K562 (cell line): Measurements from ENCODE around the gene TCF12.

ENCODE experiments used
- CCAR2 ChIP-seq: fragments of 200-400 bp; formaldehyde crosslinking; IDR thresholded peaks from 2 replicates; pipeline ENCODE4 v1.6.1; 2017; ENCODE audit warnings: mild to moderate bottlenecking, low read depth, low read length
- FOXM1 ChIP-seq, 2 experiments: fragments of 450-650 bp in 1 of 2; sonication (generic) in 1 of 2; formaldehyde crosslinking in 1 of 2; IDR thresholded peaks; 2 replicates each; pipeline versions ENCODE4 v1.6.1 to v1.9.0; 2017 to 2022; ENCODE audit warnings: low read depth in 2 of 2, mild to moderate bottlenecking in 2 of 2, missing genetic modification reagents in 1 of 2, moderate library complexity in 1 of 2
- MAZ ChIP-seq, 2 experiments: fragments of 450-650 bp in 1 of 2; sonication (generic) in 1 of 2; formaldehyde crosslinking; IDR thresholded peaks in 1 of 2; conservative IDR thresholded peaks in 1 of 2; 2 replicates each; pipeline versions ENCODE4 v1.4.0 to v1.5.0; 2020; ENCODE audit warnings: mild to moderate bottlenecking in 1 of 2, missing genetic modification reagents in 1 of 2
- NFATC3 ChIP-seq: fragments of 450-650 bp; IDR thresholded peaks from 2 replicates; pipeline ENCODE4 v1.6.1; 2017; ENCODE audit warnings: mild to moderate bottlenecking
- POLR2AphosphoS5 ChIP-seq: IDR thresholded peaks from 2 replicates; pipeline ENCODE4 v1.6.1; 2011; ENCODE audit warnings: mild to moderate bottlenecking, low read depth, low read length, moderate library complexity; ENCODE audit not compliant: control insufficient read depth, insufficient read depth
- SAFB2 ChIP-seq: fragments of 200-400 bp; formaldehyde crosslinking; IDR thresholded peaks from 2 replicates; pipeline ENCODE4 v1.6.1; 2018; ENCODE audit warnings: borderline replicate concordance, low read length, low read depth, moderate library complexity; ENCODE audit not compliant: severe bottlenecking
- SREBF2 ChIP-seq: sonication (generic); formaldehyde crosslinking; IDR thresholded peaks from 2 replicates; pipeline ENCODE4 v1.4.0; 2020; ENCODE audit warnings: mild to moderate bottlenecking, missing genetic modification reagents
- TF ChIP-seq, protein P1 (sequence below): fragments of 450-650 bp; IDR thresholded peaks from 2 replicates; pipeline ENCODE4 v1.6.1; 2016
- TF ChIP-seq, protein P2 (sequence below): fragments of 250-450 bp; sonication (Bioruptor Pico); IDR thresholded peaks from 2 replicates; pipeline ENCODE4 v1.8.0; 2022; ENCODE audit warnings: inconsistent platforms
- TF ChIP-seq, protein P3 (sequence below): sonication (generic); formaldehyde crosslinking; IDR thresholded peaks from 2 replicates; pipeline ENCODE4 v1.8.1; 2022; ENCODE audit warnings: missing genetic modification reagents

DNA sequence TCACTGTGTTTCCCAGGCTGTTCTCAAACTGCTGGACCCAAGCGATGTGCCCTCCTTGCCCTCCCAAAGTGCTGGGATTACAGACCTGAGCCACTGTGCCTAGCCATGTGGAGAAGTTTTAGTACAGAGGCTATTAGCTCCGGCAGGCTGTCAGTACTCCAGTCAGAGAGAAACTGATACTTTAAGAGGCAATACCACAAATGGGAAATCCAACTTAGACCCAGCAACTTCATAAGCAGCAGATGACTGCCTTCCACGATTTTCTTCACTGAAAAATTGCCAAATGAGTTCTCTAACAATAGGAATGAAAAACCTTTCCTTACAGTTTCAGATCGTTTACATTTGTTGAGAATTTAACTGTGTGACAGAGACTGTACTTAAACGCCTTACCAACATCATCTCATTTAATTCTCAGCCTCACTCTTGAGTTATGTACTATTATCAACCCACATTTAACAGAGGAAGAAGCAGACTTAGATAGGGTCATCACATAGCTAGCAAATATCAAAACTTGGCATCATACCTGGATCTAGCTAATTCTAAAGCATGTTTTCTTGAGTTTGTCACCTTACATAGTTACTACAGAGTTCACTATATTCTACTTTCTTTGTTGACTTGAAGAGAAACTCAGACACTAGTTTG lies 127.4 kb downstream of the TCF12 start:
- TF ChIP-seq NFATC3 (no peak), SAFB2 (no peak), POLR2AphosphoS5 (no peak), CCAR2 (no peak), SREBF2 (CRISPR knock-in tag) (no peak), MAZ (CRISPR knock-in tag; conservative IDR thresholded peaks at IDR 0.05 in 1 of 2, IDR thresholded peaks at IDR 0.05 in 1 of 2) (no peak), FOXM1 (IDR thresholded peaks at IDR 0.05; ENCODE audit: low read depth) (no peak), FOXM1 (CRISPR knock-in tag; IDR thresholded peaks at IDR 0.05; ENCODE audit: low read depth) (no peak)
- TF ChIP-seq, protein P1, sequence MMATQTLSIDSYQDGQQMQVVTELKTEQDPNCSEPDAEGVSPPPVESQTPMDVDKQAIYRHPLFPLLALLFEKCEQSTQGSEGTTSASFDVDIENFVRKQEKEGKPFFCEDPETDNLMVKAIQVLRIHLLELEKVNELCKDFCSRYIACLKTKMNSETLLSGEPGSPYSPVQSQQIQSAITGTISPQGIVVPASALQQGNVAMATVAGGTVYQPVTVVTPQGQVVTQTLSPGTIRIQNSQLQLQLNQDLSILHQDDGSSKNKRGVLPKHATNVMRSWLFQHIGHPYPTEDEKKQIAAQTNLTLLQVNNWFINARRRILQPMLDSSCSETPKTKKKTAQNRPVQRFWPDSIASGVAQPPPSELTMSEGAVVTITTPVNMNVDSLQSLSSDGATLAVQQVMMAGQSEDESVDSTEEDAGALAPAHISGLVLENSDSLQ = no peak
- TF ChIP-seq, protein P2, sequence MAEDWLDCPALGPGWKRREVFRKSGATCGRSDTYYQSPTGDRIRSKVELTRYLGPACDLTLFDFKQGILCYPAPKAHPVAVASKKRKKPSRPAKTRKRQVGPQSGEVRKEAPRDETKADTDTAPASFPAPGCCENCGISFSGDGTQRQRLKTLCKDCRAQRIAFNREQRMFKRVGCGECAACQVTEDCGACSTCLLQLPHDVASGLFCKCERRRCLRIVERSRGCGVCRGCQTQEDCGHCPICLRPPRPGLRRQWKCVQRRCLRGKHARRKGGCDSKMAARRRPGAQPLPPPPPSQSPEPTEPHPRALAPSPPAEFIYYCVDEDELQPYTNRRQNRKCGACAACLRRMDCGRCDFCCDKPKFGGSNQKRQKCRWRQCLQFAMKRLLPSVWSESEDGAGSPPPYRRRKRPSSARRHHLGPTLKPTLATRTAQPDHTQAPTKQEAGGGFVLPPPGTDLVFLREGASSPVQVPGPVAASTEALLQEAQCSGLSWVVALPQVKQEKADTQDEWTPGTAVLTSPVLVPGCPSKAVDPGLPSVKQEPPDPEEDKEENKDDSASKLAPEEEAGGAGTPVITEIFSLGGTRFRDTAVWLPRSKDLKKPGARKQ = no peak
- TF ChIP-seq, protein P3, sequence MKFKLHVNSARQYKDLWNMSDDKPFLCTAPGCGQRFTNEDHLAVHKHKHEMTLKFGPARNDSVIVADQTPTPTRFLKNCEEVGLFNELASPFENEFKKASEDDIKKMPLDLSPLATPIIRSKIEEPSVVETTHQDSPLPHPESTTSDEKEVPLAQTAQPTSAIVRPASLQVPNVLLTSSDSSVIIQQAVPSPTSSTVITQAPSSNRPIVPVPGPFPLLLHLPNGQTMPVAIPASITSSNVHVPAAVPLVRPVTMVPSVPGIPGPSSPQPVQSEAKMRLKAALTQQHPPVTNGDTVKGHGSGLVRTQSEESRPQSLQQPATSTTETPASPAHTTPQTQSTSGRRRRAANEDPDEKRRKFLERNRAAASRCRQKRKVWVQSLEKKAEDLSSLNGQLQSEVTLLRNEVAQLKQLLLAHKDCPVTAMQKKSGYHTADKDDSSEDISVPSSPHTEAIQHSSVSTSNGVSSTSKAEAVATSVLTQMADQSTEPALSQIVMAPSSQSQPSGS (CRISPR knock-in tag) = no peak
